Esophagus squamous epithelium (tissue), 5 donors: ENCODE data around the gene MPI. TPM values are rescaled to one million over a fixed set of nuclear protein-coding genes. Genes with fewer than 3 reads are reported as not detected.

Source experiments
- DNase-seq: peaks from one replicate; lab custom pipeline; 2025; lab: John Stamatoyannopoulos, UW
- H3K27ac ChIP-seq, 4 donors: fragments of 200-600 bp; sonication (generic); one replicate each; pipeline ENCODE4 v1.5.1; 2016 to 2019; ENCODE audit warnings: mild to moderate bottlenecking in 1 of 4
- H3K27me3 ChIP-seq, 4 donors: fragments of 200-600 bp; sonication (generic); 1 replicate in 3 of 4; 2 replicates in 1 of 4; pipeline versions ENCODE4 v1.5.1 to v1.6.0; 2017 to 2021; ENCODE audit warnings: antibody characterized with exemption in 1 of 4
- H3K36me3 ChIP-seq, 3 donors: fragments of 200-600 bp; sonication (generic); one replicate each; pipeline ENCODE4 v1.5.1; 2016 to 2019
- H3K4me1 ChIP-seq, 3 donors: fragments of 200-600 bp; sonication (generic); one replicate each; pipeline ENCODE4 v1.5.1; 2017 to 2019
- H3K4me3 ChIP-seq, 4 donors: fragments of 200-600 bp; sonication (generic); 1 replicate in 3 of 4; 2 replicates in 1 of 4; pipeline ENCODE4 v1.5.1; 2016 to 2019; ENCODE audit warnings: mild to moderate bottlenecking in 2 of 4, moderate library complexity in 1 of 4
- H3K9me3 ChIP-seq, 3 donors: fragments of 200-600 bp; sonication (generic); one replicate each; pipeline ENCODE4 v1.5.1; 2016 to 2019
- CTCF ChIP-seq, 6 experiments: fragments of 450-650 bp in 4 of 6; fragments of 200-600 bp in 2 of 6; sonication (generic) in 2 of 6; IDR thresholded peaks; one replicate each; pipeline ENCODE4 v1.5.1; 2016 to 2019; ENCODE audit warnings: antibody characterized with exemption in 6 of 6, mild to moderate bottlenecking in 4 of 6, moderate library complexity in 4 of 6
- POLR2A ChIP-seq, 4 donors: fragments of 450-650 bp; IDR thresholded peaks; one replicate each; pipeline ENCODE4 v1.6.1; 2017; ENCODE audit warnings: antibody characterized with exemption in 4 of 4, mild to moderate bottlenecking in 4 of 4, moderate library complexity in 3 of 4
- WGBS, 2 donors: methylation state at CpG; one replicate each; pipeline ENCODE4 v1.1.5; 2018; 5-methylcytosine and 5-hydroxymethylcytosine counted together
- intact Hi-C: fragments of 100-400 bp; cut with DNase I; formaldehyde crosslinking; loops from one replicate; pipeline ENCODE4 v1.15.0; 2022
- total RNA-seq, 4 donors: library from RNA; depleted of rRNA; stranded (reverse); fragments of >200 nt; gene quantifications; one replicate each; pipeline ENCODE4 v1.1.0, GENCODE V29; 2016
- donor health status: DM: yes; HTN: yes; CAD: no.

The MPI gene
- total RNA-seq, 4 donors from 2014 or later, result 26.5 to 51.9 (median 47.9) TPM

DNA sequence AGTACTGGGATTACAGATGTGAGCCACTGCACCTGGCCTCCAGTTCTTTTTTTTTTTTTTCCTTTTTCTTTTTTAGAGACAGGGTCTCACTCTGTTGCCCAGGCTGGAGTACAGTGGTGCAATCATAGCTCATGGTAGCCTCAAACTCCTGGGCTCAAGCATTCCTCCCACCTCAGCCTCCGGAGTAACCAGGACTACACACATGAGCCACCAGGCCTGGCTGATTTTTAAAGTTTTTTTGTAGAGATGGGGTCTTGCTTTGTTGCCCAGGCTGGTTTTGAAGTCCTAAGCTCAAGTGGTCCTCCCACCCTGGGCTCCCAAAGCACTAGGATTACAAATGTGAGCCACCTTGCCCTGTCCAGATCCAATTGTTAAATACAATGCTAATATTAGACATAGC lies 33.3 kb upstream of the MPI start:
- Histone ChIP-seq H3K4me1 (peaks cover 4 to 45% (median 6%) of the 10 kb centered on the region in 3 donors), H3K4me3 (no peak overlapping the region), H3K27me3 (no peaks in the 10 kb centered on the region), H3K36me3 (peaks cover 22 to 53% (median 27%) of the 10 kb centered on the region in 3 donors), H3K9me3 (no peaks in the 10 kb centered on the region), H3K27ac (peak overlapping the region in 1 of 4 donors; percentile 27)
- 100% methylated on average over 1 of the region's 1 CpG for WGBS, 2 donors
- DNase-seq, result no peak
- intact Hi-C loops, result no loop called here
- TF ChIP-seq POLR2A (IDR thresholded peaks at IDR 0.05), result no peak
- no peak for TF ChIP-seq CTCF (IDR thresholded peaks at IDR 0.05)

DNA sequence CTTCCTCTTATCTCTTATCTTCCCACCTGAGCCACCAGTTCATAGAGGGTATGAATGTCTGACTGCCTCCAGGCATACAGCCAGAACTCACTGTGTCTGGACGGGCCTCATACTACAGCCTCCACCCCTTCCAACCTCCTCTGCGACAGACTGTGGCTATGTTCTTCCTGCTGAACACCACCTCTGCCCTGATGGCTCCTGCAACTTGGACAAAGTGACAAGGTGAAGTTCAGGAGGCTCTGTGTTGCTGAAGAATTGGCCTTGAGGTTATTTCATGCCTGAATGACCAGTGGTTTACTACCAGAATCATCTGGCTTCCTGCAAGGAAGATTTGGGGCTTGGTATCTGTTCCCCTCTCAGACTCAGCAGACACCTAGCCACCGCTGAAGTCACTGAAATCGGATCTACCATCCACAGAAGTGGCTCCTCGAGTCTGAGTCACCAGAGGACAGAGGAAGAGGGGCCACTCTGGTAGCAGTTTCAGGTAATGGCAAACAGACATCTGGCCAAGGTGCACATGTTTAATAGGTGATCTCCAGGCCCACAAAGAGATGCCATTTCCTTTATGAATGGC lies 32.7 kb upstream of the MPI start:
- Histone ChIP-seq H3K4me1 (peaks cover 4 to 45% (median 6%) of the 10 kb centered on the region in 3 donors), H3K36me3 (peaks cover 17 to 46% (median 21%) of the 10 kb centered on the region in 3 donors), H3K27ac (peak overlapping the region in 2 of 4 donors; percentile 6 to 27), H3K4me3 (no peak overlapping the region), H3K27me3 (no peaks in the 10 kb centered on the region), H3K9me3 (no peaks in the 10 kb centered on the region)
- intact Hi-C loops, result no loop called here
- 19 to 39% methylated on average over 2 of the region's 5 CpGs for WGBS, 2 donors
- TF ChIP-seq POLR2A (IDR thresholded peaks at IDR 0.05) (no peak), CTCF (IDR thresholded peaks at IDR 0.05) (no peak)
- DNase-seq, result no peak

DNA sequence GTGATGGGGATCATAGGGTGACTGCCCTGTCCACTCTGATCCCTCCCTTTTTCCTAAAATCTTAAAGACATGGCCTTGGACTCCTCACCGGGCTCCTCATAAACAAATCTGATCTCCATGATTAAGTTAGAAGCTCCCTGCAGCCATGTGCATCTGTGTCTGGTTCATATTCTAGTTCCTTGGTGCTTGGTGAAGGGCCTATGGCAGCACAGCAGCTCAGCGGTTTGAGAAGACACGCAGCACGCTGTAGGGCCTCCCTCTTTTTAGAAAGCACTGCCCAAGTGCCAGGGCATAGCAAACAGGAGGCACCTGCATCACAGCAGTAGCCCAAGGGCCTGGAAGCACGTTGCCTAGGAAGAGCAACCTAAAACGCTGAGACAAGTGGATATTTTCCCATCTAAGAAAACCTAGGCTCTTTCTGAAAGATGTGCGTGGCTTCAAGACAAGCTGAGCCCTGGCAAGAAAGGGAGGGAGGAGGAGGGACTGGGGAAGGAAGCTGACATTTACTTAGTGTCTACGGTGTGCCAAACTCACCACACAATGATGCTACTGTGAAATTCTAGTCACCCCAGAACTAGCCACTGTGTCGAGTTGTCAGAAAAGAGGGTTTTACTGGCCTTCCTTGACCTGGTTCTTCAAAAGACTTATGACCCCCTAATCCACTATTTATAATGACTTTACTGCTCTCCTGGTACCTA lies 32.0 kb upstream of the MPI start:
- H3K36me3 ChIP-seq, result peaks cover 13 to 40% (median 14%) of the 10 kb centered on the region in 3 donors
- no peaks in the 10 kb centered on the region for H3K9me3 ChIP-seq
- peak overlapping the region in 2 of 4 donors; percentile 16 to 34 for H3K27ac ChIP-seq
- peaks cover 4 to 46% (median 6%) of the 10 kb centered on the region in 3 donors for H3K4me1 ChIP-seq
- WGBS, 2 donors, result 51 to 70% methylated on average over 6 of the region's 9 CpGs
- intact Hi-C loops, result no loop called here
- no peak for TF ChIP-seq POLR2A (IDR thresholded peaks at IDR 0.05)
- no peak for TF ChIP-seq CTCF (IDR thresholded peaks at IDR 0.05)
- H3K27me3 ChIP-seq, result no peaks in the 10 kb centered on the region
- H3K4me3 ChIP-seq, result no peak overlapping the region
- DNase-seq, result no peak

- TF ChIP-seq CTCF (IDR thresholded peaks at IDR 0.05) (no peak), POLR2A (IDR thresholded peaks at IDR 0.05) (no peak)
- H3K9me3 ChIP-seq, result no peaks in the 10 kb centered on the region
- 76% methylated on average over 4 of the region's 4 CpGs for WGBS, 2 donors
- intact Hi-C loops, result no loop called here
- no peaks in the 10 kb centered on the region for H3K27me3 ChIP-seq
- DNase-seq, result no peak
- peak overlapping the region in 1 of 4 donors; percentile 34 for H3K27ac ChIP-seq
- H3K36me3 ChIP-seq, result peaks cover 8 to 35% (median 9%) of the 10 kb centered on the region in 3 donors
- H3K4me1 ChIP-seq, result peaks cover 4 to 51% (median 11%) of the 10 kb centered on the region in 3 donors
- no peak overlapping the region for H3K4me3 ChIP-seq
Observed at GRCh38 chr15:74858369-74858740, 31.5 kb upstream of the MPI start.
